ENCODE data around the gene RMRP. TPM values are rescaled to one million over a fixed set of nuclear protein-coding genes. Genes with fewer than 3 reads are reported as not detected.

RMRP gene
- total RNA-seq, 1 donor from 2014 or later = 12,220 TPM

GRCh38 chr9:35688558-35689541 is 31.0 kb upstream of the RMRP start:
- intact Hi-C loops (cut with DNase I) = no loop called here
- no peak for ATAC-seq
- no peak for DNase-seq (ENCODE audit: low spot score)

- DNase-seq (ENCODE audit: low spot score) = no peak
- no peak for ATAC-seq
- intact Hi-C loops (cut with DNase I) = no loop called here
These were observed 30.2 kb upstream of the RMRP start for GRCh38 chr9:35687972-35688557.

GRCh38 chr9:35687306-35687705 is 29.5 kb upstream of the RMRP start:
- DNase-seq (ENCODE audit: low spot score) (no peak), ATAC-seq (no peak)
- intact Hi-C loops (cut with DNase I) = no loop called here

GRCh38 chr9:35686222-35687203 is 28.7 kb upstream of the RMRP start:
- intact Hi-C loops (cut with DNase I) = no loop called here
- ATAC-seq = no peak
- DNase-seq (ENCODE audit: low spot score) = no peak

- ATAC-seq = peak; percentile 58
- intact Hi-C loops (cut with DNase I) = no loop called here
- peak; percentile 78 for DNase-seq (ENCODE audit: low spot score)
These were observed 27.7 kb upstream of the RMRP start for GRCh38 chr9:35685506-35685905.

GRCh38 chr9:35684921-35685320 is 27.1 kb upstream of the RMRP start:
- ATAC-seq (no peak), DNase-seq (ENCODE audit: low spot score) (no peak)
- intact Hi-C loops (cut with DNase I) = no loop called here

- DNase-seq (ENCODE audit: low spot score) = no peak
- intact Hi-C loops (cut with DNase I) = no loop called here
- no peak for ATAC-seq
These were observed 25.5 kb upstream of the RMRP start for GRCh38 chr9:35683323-35683722.

GRCh38 chr9:35682520-35683315 is 24.9 kb upstream of the RMRP start:
- no peak for DNase-seq (ENCODE audit: low spot score)
- ATAC-seq = no peak
- intact Hi-C loops (cut with DNase I) = no loop called here

GRCh38 chr9:35682051-35682450 is 24.2 kb upstream of the RMRP start:
- DNase-seq (ENCODE audit: low spot score) (no peak), ATAC-seq (no peak)
- intact Hi-C loops (cut with DNase I) = no loop called here

- DNase-seq (ENCODE audit: low spot score) (no peak), ATAC-seq (no peak)
- intact Hi-C loops (cut with DNase I) = no loop called here
These were observed 23.7 kb upstream of the RMRP start for GRCh38 chr9:35681341-35682002.

- intact Hi-C loops (cut with DNase I) = no loop called here
- no peak for DNase-seq (ENCODE audit: low spot score)
- no peak for ATAC-seq
These were observed 22.7 kb upstream of the RMRP start for GRCh38 chr9:35680331-35681105.

GRCh38 chr9:35679766-35680330 is 22.0 kb upstream of the RMRP start:
- DNase-seq (ENCODE audit: low spot score) (no peak), ATAC-seq (no peak)
- intact Hi-C loops (cut with DNase I) = no loop called here

GRCh38 chr9:35679091-35679490 is 21.3 kb upstream of the RMRP start:
- DNase-seq (ENCODE audit: low spot score) = no peak
- ATAC-seq = no peak
- intact Hi-C loops (cut with DNase I) = no loop called here

GRCh38 chr9:35675732-35676392 is 18.0 kb upstream of the RMRP start:
- intact Hi-C loops (cut with DNase I) = no loop called here
- ATAC-seq (peak; percentile 81), DNase-seq (ENCODE audit: low spot score) (peak; percentile 73)

- peak; percentile 8 for ATAC-seq
- intact Hi-C loops (cut with DNase I) = no loop called here
- DNase-seq (ENCODE audit: low spot score) = no peak
These were observed 17.4 kb upstream of the RMRP start for GRCh38 chr9:35675204-35675603.

- no peak for ATAC-seq
- intact Hi-C loops (cut with DNase I) = no loop called here
- DNase-seq (ENCODE audit: low spot score) = no peak
These were observed 16.2 kb upstream of the RMRP start for GRCh38 chr9:35674025-35674361.
